Aorta (tissue), 5 donors: ENCODE measurements around the gene KHDC3L. TPM values are rescaled to one million over a fixed set of nuclear protein-coding genes. Genes with fewer than 3 reads are reported as not detected.

Experiments used
- ATAC-seq: fragments of 200-7000 bp; cut with Tn5 transposase; one replicate; pipeline ENCODE4 v1.9.1; 2022; ENCODE audit warnings: moderate library complexity; ENCODE audit not compliant: low FRiP score
- DNase-seq, 2 donors: peaks; one replicate each; pipeline ENCODE4 v3.0.0-alpha.2; 2020
- H3K27ac ChIP-seq, 2 donors: one replicate each; pipeline ENCODE4 v1.5.1; 2013; ENCODE audit warnings: low read length in 2 of 2, mild to moderate bottlenecking in 2 of 2, moderate library complexity in 2 of 2, control low read depth in 1 of 2, inconsistent platforms in 1 of 2, low read depth in 1 of 2
- H3K27me3 ChIP-seq, 2 donors: one replicate each; pipeline ENCODE4 v1.6.1; 2013; ENCODE audit warnings: control low read depth in 1 of 2, low read length in 1 of 2, mild to moderate bottlenecking in 1 of 2, moderate library complexity in 1 of 2; ENCODE audit not compliant: insufficient read depth in 2 of 2, control insufficient read depth in 1 of 2
- H3K36me3 ChIP-seq, 2 donors: one replicate each; pipeline ENCODE4 v1.6.1; 2013; ENCODE audit warnings: control low read depth in 1 of 2, low read length in 1 of 2, mild to moderate bottlenecking in 1 of 2; ENCODE audit not compliant: insufficient read depth in 2 of 2, control insufficient read depth in 1 of 2
- H3K4me1 ChIP-seq, 2 donors: one replicate each; pipeline ENCODE4 v1.6.1; 2013; ENCODE audit warnings: low read length in 2 of 2, control low read depth in 1 of 2, mild to moderate bottlenecking in 1 of 2, moderate library complexity in 1 of 2; ENCODE audit not compliant: insufficient read depth in 2 of 2, control insufficient read depth in 1 of 2
- H3K4me3 ChIP-seq, 2 donors: one replicate each; pipeline ENCODE4 v1.5.1; 2013; ENCODE audit warnings: low read length in 2 of 2, control low read depth in 1 of 2, mild to moderate bottlenecking in 1 of 2
- H3K9me3 ChIP-seq: one replicate; pipeline ENCODE4 v1.6.1; 2013; ENCODE audit warnings: mild to moderate bottlenecking, low read length; ENCODE audit not compliant: control insufficient read depth
- WGBS, 2 donors: extraction: QIAGEN DNeasy Blood & Tissue Kit; methylation state at CpG; one replicate each; pipeline ENCODE4 v1.1.7; 2013; 5-methylcytosine and 5-hydroxymethylcytosine counted together
- intact Hi-C, 2 donors: fragments of 100-400 bp; cut with DNase I; formaldehyde crosslinking; loops; one replicate each; pipeline versions ENCODE4 v1.14.2 to v1.15.0; 2022
- polyA plus RNA-seq, 2 donors: library from polyadenylated mRNA; stranded (reverse); fragments of 200-250 nt; gene quantifications; one replicate each; pipeline ENCODE4 v1.2.3, GENCODE V29; 2013
- total RNA-seq, 2 donors: library from RNA; stranded (reverse); fragmentation: NEBNext Ultra II Directional; extraction: Animal tissue kit (Norgen Biotek cat#: 25700); gene quantifications; one replicate each; pipeline ENCODE4 v1.2.1, GENCODE V29; 2021
- donor health status: healthy with polysubstance abuse.
- donor health status: Bipolar disorder and iron deficiency.
- donor health status: DM: no; HTN: no; CAD: no.
- donor health status: DM: no; HTN: no; CAD: no.
- donor health status: DM: yes; HTN: yes; CAD: no.

The KHDC3L gene
- total and polyA plus RNA-seq, 4 donors, result not detected

GRCh38 chr6:73364549-73364948, 2.1 kb downstream of the KHDC3L start:
- no peaks in the 10 kb centered on the region for H3K27me3 ChIP-seq
- no peak overlapping the region for H3K27ac ChIP-seq
- ATAC-seq (no peak), DNase-seq (no peak)
- 91% methylated on average over 9 of the region's 9 CpGs for WGBS, 2 donors
- intact Hi-C loops, result no loop called here
- H3K4me1 ChIP-seq, result no peaks in the 10 kb centered on the region
- no peak overlapping the region for H3K4me3 ChIP-seq
- H3K36me3 ChIP-seq, result no peaks in the 10 kb centered on the region
- no peaks in the 10 kb centered on the region for H3K9me3 ChIP-seq

- ATAC-seq (no peak), DNase-seq (no peak)
- peaks cover 5% of the 10 kb centered on the region for H3K9me3 ChIP-seq
- H3K27ac ChIP-seq, result no peak overlapping the region
- H3K4me3 ChIP-seq, result no peak overlapping the region
- no peaks in the 10 kb centered on the region for H3K4me1 ChIP-seq
- no peaks in the 10 kb centered on the region for H3K36me3 ChIP-seq
- H3K27me3 ChIP-seq, result no peaks in the 10 kb centered on the region
- intact Hi-C loops, result no loop called here
- WGBS, 2 donors, result 78 to 79% methylated on average over 16 of the region's 16 CpGs
Measured at GRCh38 chr6:73367761-73368355, 5.4 kb downstream of the KHDC3L start.

DNA sequence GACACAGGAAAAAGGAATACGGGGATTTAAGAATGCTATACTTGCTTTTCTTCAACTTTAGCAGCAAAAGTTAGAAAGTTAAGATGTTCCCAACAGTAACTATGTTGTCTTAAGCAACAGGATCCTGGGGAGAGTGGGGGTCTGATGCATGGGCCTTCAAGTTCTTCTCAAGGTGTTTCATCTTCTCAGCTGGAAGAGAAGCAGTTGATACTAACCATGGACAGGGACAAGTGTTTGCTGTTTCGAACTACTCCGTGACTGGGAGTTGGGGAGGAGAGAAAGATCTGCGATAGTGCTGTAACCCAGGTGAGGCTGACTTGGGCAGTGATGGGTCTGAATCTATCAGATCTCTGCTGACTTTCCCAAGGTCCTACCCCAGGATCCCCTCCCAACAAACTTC, 6.2 kb downstream of the KHDC3L start:
- no peak for ATAC-seq
- Histone ChIP-seq H3K36me3 (no peaks in the 10 kb centered on the region), H3K9me3 (peaks cover 7% of the 10 kb centered on the region), H3K4me1 (no peaks in the 10 kb centered on the region), H3K27ac (no peak overlapping the region), H3K27me3 (no peaks in the 10 kb centered on the region), H3K4me3 (no peak overlapping the region)
- DNase-seq, result no peak
- 83 to 84% methylated on average over 4 of the region's 4 CpGs for WGBS, 2 donors
- intact Hi-C loops, result no loop called here

DNA sequence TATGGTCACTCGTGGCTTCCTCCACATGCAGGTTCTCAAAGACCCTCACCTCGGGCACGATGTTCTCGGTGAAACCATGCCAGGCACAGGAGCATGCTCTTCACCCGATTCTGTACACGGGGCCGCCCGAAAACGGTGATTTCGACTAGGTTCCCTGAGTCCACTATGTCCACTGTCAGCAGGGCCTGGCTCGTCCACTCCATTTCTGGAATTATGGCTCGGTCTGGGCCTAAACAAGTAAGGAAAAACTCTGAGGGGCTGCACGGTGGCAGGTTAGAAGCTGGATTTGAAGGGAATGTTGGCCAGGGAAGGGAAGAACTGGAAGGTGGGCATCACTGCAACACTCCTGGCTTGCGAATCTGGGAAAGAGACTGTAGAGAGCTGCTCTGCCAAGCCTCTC, 6.7 kb downstream of the KHDC3L start:
- ATAC-seq (no peak), DNase-seq (no peak)
- H3K9me3 ChIP-seq, result peaks cover 7% of the 10 kb centered on the region
- no peaks in the 10 kb centered on the region for H3K36me3 ChIP-seq
- intact Hi-C loops, result no loop called here
- no peaks in the 10 kb centered on the region for H3K27me3 ChIP-seq
- H3K4me3 ChIP-seq, result no peak overlapping the region
- WGBS, 2 donors, result 90 to 93% methylated on average over 14 of the region's 14 CpGs
- H3K27ac ChIP-seq, result no peak overlapping the region
- H3K4me1 ChIP-seq, result no peaks in the 10 kb centered on the region

GRCh38 chr6:73369563-73369962, 7.1 kb downstream of the KHDC3L start, which contains the start of gene OOEP:
Gene OOEP (minus strand): TSS chr6:73369897. CDS start chr6:73369792, 105 bp downstream.
- no peaks in the 10 kb centered on the region for H3K4me1 ChIP-seq
- H3K27me3 ChIP-seq, result no peaks in the 10 kb centered on the region
- H3K4me3 ChIP-seq, result no peak within 1 kb of the TSS
- H3K36me3 ChIP-seq, result no peaks in the 10 kb centered on the region
- WGBS, 2 donors, result 97% methylated on average over 36 of the region's 36 CpGs
- peaks cover 7% of the 10 kb centered on the region for H3K9me3 ChIP-seq
- intact Hi-C loops, result no loop called here
- H3K27ac ChIP-seq, result no peak within 1 kb of the TSS
- ATAC-seq (no peak), DNase-seq (no peak)

DNA sequence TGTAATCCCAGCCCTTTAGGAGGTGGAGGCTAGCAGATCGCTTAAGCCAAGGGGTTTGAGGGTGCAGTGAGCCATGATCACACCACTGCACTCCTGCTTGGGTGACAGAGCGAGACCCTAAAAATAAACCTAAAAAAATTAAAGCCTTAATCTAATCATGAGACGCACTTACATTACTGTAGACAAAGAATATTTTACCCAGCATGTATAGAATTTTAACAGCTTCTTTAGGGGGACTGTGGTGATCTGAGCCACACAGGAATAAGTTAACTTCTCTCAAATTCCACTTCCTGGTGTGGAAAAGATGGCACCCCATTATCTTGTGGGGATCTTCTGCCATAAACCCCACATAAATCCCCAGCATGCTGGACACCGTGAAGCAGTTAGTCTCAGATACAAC, 9.5 kb downstream of the KHDC3L start:
- intact Hi-C loops, result no loop called here
- no peaks in the 10 kb centered on the region for H3K4me1 ChIP-seq
- DNase-seq (no peak), ATAC-seq (no peak)
- 97 to 98% methylated on average over 4 of the region's 4 CpGs for WGBS, 2 donors
- no peak overlapping the region for H3K4me3 ChIP-seq
- no peaks in the 10 kb centered on the region for H3K36me3 ChIP-seq
- peaks cover 7% of the 10 kb centered on the region for H3K9me3 ChIP-seq
- no peak overlapping the region for H3K27ac ChIP-seq
- no peaks in the 10 kb centered on the region for H3K27me3 ChIP-seq

DNA sequence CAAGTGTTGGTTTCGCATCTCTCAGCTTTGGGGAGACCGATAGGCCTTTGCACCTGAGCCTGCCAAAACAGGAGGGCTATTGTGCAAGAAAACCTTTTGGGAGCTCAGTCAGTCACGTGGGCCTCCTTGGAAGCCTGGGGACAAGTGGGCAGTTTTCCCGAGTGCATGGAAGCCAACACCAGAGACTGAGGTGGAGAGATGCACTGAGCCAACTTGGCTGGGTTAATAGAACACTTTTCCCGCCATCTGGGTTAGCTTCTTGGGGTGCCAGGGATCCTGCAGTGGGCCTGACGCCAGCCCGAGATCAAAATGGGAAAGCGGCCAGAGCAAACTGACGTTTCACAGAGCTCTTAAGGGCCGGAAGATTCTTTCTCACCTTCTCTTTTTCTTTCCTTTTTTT, 10.1 kb downstream of the KHDC3L start:
- WGBS, 2 donors, result 67 to 76% methylated on average over 10 of the region's 10 CpGs
- ATAC-seq (no peak), DNase-seq (no peak)
- Histone ChIP-seq H3K9me3 (peaks cover 7% of the 10 kb centered on the region), H3K27ac (no peak overlapping the region), H3K36me3 (no peaks in the 10 kb centered on the region), H3K4me3 (no peak overlapping the region), H3K27me3 (no peaks in the 10 kb centered on the region), H3K4me1 (no peaks in the 10 kb centered on the region)
- intact Hi-C loops, result no loop called here

GRCh38 chr6:73375216-73375615, 12.8 kb downstream of the KHDC3L start:
- no peak for DNase-seq
- no peak overlapping the region for H3K27ac ChIP-seq
- peaks cover 7% of the 10 kb centered on the region for H3K9me3 ChIP-seq
- no peaks in the 10 kb centered on the region for H3K27me3 ChIP-seq
- WGBS, 2 donors, result 84 to 91% methylated on average over 1 of the region's 1 CpG
- H3K4me3 ChIP-seq, result no peak overlapping the region
- intact Hi-C loops, result no loop called here
- H3K36me3 ChIP-seq, result no peaks in the 10 kb centered on the region
- no peak for ATAC-seq
- no peaks in the 10 kb centered on the region for H3K4me1 ChIP-seq

DNA sequence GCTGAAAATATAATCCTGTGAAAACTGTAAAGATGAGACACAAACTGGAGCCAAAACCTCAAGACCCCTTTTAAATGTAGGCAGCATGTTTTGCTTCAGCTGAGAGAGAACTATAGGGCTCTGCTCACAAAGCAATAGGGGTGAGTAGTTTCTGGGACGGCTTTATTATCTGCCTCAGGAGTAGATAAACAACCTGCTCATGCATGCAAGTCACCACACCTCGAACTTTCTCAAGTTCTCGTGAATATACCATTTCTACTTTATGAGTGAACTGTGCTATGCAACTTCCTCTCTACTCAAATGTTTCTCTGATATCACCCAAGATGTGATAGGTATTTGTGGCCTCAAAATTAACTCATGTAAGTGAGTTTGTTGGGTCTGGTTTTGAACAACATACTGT, 14.8 kb downstream of the KHDC3L start:
- no peaks in the 10 kb centered on the region for H3K36me3 ChIP-seq
- ATAC-seq (no peak), DNase-seq (no peak)
- intact Hi-C loops, result no loop called here
- WGBS, 2 donors, result 64 to 67% methylated on average over 3 of the region's 3 CpGs
- H3K4me3 ChIP-seq, result no peak overlapping the region
- no peaks in the 10 kb centered on the region for H3K4me1 ChIP-seq
- no peak overlapping the region for H3K27ac ChIP-seq
- peaks cover 4% of the 10 kb centered on the region for H3K9me3 ChIP-seq
- no peaks in the 10 kb centered on the region for H3K27me3 ChIP-seq
